LNCaP clone FGC (cell line): ENCODE data around the gene MYO16.

Experiments used
- DNase-seq: peaks from one replicate; pipeline ENCODE4 v3.0.0-alpha.2; 2011; ENCODE audit warnings: low read depth
- H3K4me3 ChIP-seq: 2 replicates; pipeline ENCODE4 v1.5.1; 2011; ENCODE audit warnings: mild to moderate bottlenecking, low read depth, low read length, control low read depth
- TF ChIP-seq, protein P1 (sequence below): IDR thresholded peaks from 2 replicates; pipeline ENCODE4 v1.5.1; 2012; ENCODE audit warnings: mild to moderate bottlenecking; ENCODE audit not compliant: control insufficient read depth, insufficient read depth; ENCODE audit errors: extremely low read depth

MYO16 gene

DNA sequence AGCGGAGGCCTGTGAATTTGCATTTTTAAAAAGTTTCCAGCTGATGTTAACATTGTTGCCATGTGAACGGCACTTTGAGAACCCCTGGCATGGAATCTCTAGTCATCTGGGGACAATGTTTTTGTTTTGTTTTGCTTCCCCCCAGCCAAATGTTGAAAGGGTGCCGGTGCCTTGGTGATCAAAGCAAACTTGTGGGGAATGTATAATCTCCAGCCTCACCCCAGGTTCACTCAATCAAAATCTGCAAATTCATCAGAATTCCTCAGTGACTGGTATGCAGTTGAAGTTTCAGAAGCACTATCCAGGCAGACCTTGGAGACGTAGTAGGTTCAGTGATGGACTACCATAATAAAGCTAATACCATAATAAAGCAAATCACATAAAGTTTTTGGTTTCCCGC is 428.7 kb downstream of the MYO16 start:
- H3K4me3 ChIP-seq: no peak overlapping the region
- TF ChIP-seq, protein P1, sequence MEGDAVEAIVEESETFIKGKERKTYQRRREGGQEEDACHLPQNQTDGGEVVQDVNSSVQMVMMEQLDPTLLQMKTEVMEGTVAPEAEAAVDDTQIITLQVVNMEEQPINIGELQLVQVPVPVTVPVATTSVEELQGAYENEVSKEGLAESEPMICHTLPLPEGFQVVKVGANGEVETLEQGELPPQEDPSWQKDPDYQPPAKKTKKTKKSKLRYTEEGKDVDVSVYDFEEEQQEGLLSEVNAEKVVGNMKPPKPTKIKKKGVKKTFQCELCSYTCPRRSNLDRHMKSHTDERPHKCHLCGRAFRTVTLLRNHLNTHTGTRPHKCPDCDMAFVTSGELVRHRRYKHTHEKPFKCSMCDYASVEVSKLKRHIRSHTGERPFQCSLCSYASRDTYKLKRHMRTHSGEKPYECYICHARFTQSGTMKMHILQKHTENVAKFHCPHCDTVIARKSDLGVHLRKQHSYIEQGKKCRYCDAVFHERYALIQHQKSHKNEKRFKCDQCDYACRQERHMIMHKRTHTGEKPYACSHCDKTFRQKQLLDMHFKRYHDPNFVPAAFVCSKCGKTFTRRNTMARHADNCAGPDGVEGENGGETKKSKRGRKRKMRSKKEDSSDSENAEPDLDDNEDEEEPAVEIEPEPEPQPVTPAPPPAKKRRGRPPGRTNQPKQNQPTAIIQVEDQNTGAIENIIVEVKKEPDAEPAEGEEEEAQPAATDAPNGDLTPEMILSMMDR: no peak
- no peak for DNase-seq

DNA sequence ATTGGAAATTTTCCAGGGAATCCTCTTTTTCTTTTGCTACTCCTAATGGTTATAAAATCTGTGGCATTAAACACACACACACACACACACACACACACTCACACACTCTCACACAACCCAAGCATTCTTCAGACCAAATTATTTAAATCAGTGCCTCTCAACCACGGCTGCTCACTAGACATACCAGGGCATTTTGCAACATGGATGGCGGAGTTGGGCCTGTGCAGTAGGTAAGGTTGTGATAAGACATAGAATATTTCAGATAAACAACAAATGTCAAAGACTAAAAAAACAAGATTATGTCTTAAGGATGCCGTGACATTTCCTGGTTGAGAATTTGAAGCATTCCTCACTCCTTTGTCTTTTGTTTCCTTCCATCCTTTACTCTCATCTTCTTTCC is 443.1 kb downstream of the MYO16 start:
- DNase-seq: no peak
- TF ChIP-seq, protein P1: no peak
- H3K4me3 ChIP-seq: no peak overlapping the region

DNA sequence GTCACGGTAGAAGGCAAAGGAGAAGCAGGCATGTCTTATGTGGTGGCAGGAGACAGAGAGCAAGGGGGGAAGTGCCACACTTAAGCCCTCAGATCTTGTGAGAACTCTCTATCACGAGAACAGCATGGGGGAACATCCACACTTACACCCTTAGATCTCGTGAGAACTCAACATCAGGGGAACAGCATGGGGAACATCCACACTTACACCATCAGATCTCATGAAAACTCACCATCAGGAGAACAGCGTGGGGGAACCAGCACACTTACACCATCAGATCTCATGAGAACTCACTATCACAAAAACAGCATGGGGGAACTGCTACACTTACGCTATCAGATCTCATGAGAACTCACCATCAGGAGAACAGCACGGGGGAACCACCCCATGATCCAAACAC is 445.0 kb downstream of the MYO16 start:
- TF ChIP-seq, protein P1: no peak
- no peak for DNase-seq
- no peak overlapping the region for H3K4me3 ChIP-seq

DNA sequence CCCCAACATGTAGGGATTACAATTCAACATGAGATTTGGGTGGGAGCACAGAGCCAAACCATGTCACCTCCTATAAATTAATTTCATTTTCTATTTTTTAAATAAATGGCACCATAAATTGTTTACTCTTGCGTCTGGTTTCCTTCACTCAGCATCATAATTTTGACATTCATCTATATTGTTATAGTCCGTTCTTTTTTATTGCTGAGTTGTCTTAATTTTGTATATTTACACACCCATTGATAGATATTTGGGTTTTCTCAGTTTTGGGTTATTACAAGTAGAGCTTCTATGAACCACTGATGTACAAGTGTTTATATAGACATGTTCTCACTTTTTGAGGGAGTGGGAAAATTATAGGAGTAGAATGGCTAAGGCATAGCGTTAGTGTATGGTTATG is 445.4 kb downstream of the MYO16 start:
- TF ChIP-seq, protein P1: no peak
- DNase-seq: no peak
- no peak overlapping the region for H3K4me3 ChIP-seq

DNA sequence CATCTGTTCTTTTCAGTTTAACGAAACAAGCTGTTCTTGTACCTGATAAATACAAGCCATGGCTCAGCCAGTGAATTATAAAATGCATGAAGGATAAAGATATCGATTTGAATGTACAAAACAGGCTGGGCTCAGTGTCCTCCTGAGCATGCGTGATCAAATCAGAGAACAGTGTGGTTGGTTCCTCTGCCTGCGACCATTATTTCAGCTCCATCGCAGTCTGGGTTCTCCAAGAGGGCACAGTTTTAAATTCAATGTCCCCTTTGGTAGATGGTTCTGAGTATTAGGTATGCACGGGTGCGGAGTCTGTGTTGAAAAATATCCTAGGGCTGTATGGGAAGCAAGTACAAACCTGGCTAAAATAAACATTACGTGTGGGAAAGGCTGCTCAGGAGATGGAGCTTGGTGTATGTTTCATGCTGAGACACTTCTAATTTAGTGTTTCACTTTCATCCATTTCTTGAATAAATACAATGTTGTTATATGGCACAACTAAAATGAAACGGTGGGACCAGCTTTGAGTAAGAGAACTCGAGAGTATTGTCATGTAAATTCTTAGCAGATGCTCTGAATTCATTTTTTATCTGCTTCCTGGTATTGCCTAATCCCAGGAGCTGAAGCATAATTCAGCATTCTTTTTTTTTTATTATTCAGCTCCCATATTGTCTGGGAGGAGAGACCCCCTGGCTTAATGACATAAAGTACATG is 458.7 kb downstream of the MYO16 start:
- TF ChIP-seq, protein P1: no peak
- DNase-seq: no peak
- H3K4me3 ChIP-seq: no peak overlapping the region

DNA sequence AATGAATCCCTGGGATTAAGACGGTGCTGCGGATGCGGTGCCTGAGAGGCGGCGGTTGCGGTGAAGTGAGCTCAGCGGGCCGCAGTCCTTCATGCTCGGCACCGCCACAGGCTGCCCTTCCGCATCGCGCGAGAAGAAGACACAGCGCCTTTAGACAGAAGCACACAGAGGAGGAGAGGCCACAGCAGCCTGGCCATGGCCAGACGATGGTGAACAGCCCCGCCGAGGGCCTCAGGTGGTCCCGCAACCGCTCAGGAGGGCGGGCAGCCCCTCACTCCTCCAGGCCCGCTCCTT is 459.2 kb downstream of the MYO16 start:
- TF ChIP-seq, protein P1: no peak
- no peak for DNase-seq
- no peak overlapping the region for H3K4me3 ChIP-seq

DNA sequence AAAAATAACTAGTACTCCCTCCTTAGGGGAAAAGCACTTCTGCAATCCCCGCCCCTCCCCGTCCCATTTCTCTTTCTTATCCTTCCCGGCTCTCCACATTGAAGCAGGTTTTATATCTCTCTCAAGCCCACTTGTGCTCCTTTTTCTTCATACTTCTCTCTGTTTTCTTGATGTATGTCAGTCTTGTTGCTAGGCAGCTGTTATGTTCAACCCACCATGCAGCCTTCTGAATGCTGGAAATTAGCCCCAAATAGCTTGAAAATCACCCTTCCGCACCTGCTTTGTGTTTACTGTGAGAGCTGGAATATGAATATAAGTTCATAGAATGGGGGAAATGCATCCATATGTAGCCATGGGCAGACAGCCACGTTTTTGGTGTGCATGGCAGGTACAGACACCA is 461.4 kb downstream of the MYO16 start:
- TF ChIP-seq, protein P1: no peak
- no peak for DNase-seq

More for the DNA sequence above, 461.4 kb downstream of the MYO16 start:
- H3K4me3 ChIP-seq: no peak overlapping the region
